Fibroblast of lung (primary cell): ENCODE results near the gene MAGEA2B. TPM values are rescaled to one million over a fixed set of nuclear protein-coding genes. Genes with fewer than 3 reads are reported as not detected.
"Not testable (repeated sequence)": the region's sequence is repeated elsewhere in the genome, so short reads cannot be mapped to it uniquely, and the experiment has no call there.

Experiments used
- DNase-seq, 2 donors: peaks; one replicate each; pipeline versions ENCODE4 v3.0.0 to v3.0.0-alpha.2; 2010; ENCODE audit warnings: low read depth in 2 of 2
- H2AFZ ChIP-seq: 2 replicates; pipeline ENCODE4 v1.5.1; 2012; ENCODE audit warnings: low read length, control low read depth, inconsistent platforms
- H3K27ac ChIP-seq: 2 replicates; pipeline ENCODE4 v1.5.1; 2011; ENCODE audit warnings: low read length, control low read depth; ENCODE audit not compliant: insufficient read depth
- H3K27me3 ChIP-seq: 2 replicates; pipeline ENCODE4 v1.5.1; 2011; ENCODE audit warnings: mild to moderate bottlenecking, low read length; ENCODE audit not compliant: control insufficient read depth, insufficient read depth
- H3K36me3 ChIP-seq: 2 replicates; pipeline ENCODE4 v1.5.1; 2011; ENCODE audit warnings: low read length; ENCODE audit not compliant: control insufficient read depth, insufficient read depth
- H3K4me1 ChIP-seq: 2 replicates; pipeline ENCODE4 v1.5.1; 2011; ENCODE audit warnings: low read length; ENCODE audit not compliant: control insufficient read depth, insufficient read depth; ENCODE audit errors: extremely low read depth
- H3K4me2 ChIP-seq: 2 replicates; pipeline ENCODE4 v1.5.1; 2011; ENCODE audit warnings: low read length, control low read depth; ENCODE audit not compliant: insufficient read depth; ENCODE audit errors: extremely low read depth
- H3K4me3 ChIP-seq, 4 experiments: fragments of 200-600 bp in 1 of 4; sonication (generic) in 1 of 4; replicated peaks in 1 of 4; 2 replicates each; pipeline ENCODE4 v1.5.1; 2011 to 2016; ENCODE audit warnings: low read length in 4 of 4, low read depth in 3 of 4, mild to moderate bottlenecking in 3 of 4, control low read depth in 2 of 4, inconsistent platforms in 1 of 4, mixed read lengths in 1 of 4; ENCODE audit not compliant: insufficient read depth in 1 of 4; ENCODE audit errors: control extremely low read depth in 1 of 4
- H3K79me2 ChIP-seq: 2 replicates; pipeline ENCODE4 v1.5.1; 2012; ENCODE audit warnings: mild to moderate bottlenecking, low read length, inconsistent platforms; ENCODE audit not compliant: control insufficient read depth, insufficient read depth
- H3K9ac ChIP-seq: 2 replicates; pipeline ENCODE4 v1.5.1; 2011; ENCODE audit warnings: mild to moderate bottlenecking, low read length, control low read depth; ENCODE audit not compliant: insufficient read depth
- H3K9me3 ChIP-seq: 2 replicates; pipeline ENCODE4 v1.5.1; 2012; ENCODE audit warnings: low read depth, low read length; ENCODE audit not compliant: control insufficient read depth, insufficient read depth
- H4K20me1 ChIP-seq: 2 replicates; pipeline ENCODE4 v1.5.1; 2011; ENCODE audit warnings: low read length; ENCODE audit not compliant: control insufficient read depth, insufficient read depth; ENCODE audit errors: extremely low read depth
- EZH2 ChIP-seq: IDR thresholded peaks from 2 replicates; pipeline ENCODE4 v1.5.1; 2012; ENCODE audit warnings: low read length, control low read depth, mild to moderate bottlenecking; ENCODE audit errors: missing control alignments
- polyA plus RNA-seq, 2 donors: library from polyadenylated mRNA; depleted of rRNA in 1 of 2; stranded (reverse) in 1 of 2; unstranded in 1 of 2; fragments of >200 nt; gene quantifications; 2 replicates each; pipeline ENCODE4 v1.2.1, GENCODE V29; 2011 to 2012; ENCODE audit warnings: missing spikeins in 1 of 2
- total RNA-seq: library from RNA; depleted of rRNA; stranded (reverse); fragments of >200 nt; gene quantifications from 2 replicates; pipeline ENCODE4 v1.2.1, GENCODE V29; 2014
- TF ChIP-seq, protein P1 (sequence below), 2 donors: IDR thresholded peaks in 1 of 2; conservative IDR thresholded peaks in 1 of 2; 1 replicate in 1 of 2; 2 replicates in 1 of 2; pipeline ENCODE4 v1.5.1; 2011 to 2012; ENCODE audit warnings: low read length in 2 of 2, control low read depth in 1 of 2, inconsistent platforms in 1 of 2, low read depth in 1 of 2, mild to moderate bottlenecking in 1 of 2

The MAGEA2B gene
- total and polyA plus RNA-seq, 2 donors (not counting 1 experiment from before 2014, with no cell fraction given) = not detected

DNA sequence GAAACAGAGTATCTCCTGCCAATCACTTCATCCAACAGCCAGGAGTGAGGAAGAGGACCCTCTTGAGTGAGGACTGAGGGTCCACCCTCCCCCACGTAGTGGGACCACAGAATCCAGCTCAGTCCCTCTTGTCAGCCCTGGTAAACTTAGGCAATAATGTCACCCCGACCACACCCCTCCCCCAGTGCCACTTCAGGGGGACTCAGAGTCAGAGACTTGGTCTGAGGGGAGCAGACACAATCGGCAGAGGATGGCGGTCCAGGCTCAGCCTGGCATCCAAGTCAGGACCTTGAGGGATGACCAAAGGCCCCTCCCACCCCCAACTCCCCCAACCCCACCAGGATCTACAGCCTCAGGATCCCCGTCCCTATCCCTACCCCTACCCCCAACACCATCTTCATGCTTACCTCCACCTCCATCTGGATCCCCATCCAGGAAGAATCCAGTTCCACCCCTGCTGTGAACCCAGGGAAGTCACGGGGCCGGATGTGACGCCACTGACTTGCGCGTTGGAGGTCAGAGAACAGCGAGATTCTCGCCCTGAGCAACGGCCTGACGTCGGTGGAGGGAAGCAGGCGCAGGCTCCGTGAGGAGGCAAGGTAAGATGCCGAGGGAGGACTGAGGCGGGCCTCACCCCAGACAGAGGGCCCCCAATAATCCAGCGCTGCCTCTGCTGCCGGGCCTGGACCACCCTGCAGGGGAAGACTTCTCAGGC is 19.0 kb downstream of the MAGEA2B start, which contains the start of the genes CSAG1 and MAGEA12:
Gene CSAG1, minus strand, starts transcription at position 461 of the 715 bp plus-strand sequence. CDS start 1,261 bp downstream, outside the sequence.
Gene MAGEA12, plus strand, starts transcription at position 497 of the 715 bp plus-strand sequence. CDS start 2,405 bp downstream, outside the sequence.
- no peak for DNase-seq
- H3K79me2 ChIP-seq = no peaks in the 10 kb centered on the region

DNA sequence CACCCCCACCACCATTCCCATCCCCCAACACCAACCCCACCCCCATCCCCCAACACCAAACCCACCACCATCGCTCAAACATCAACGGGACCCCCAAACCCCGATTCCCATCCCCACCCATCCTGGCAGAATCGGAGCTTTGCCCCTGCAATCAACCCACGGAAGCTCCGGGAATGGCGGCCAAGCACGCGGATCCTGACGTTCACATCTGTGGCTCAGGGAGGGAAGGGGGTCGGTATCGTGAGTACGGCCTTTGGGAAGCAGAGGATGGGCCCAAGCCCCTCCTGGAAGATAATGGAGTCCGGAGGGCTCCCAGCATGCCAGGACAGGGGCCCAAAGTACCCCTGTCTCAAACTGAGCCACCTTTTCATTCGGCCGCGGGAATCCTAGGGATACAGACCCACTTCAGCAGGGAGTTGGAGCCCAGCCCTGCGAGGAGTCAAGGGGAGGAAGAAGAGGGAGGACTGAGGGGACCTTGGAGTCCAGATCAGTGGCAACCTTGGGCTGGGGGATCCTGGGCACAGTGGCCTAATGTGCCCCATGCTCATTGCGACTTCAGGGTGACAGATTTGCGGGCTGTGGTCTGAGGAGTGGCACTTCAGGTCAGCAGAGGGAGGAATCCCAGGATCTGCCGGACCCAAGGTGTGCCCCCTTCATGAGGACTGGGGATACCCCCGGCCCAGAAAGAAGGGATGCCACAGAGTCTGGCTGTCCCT is 19.9 kb downstream of the MAGEA2B start:
- not testable (repeated sequence) for H3K27ac ChIP-seq, H3K27me3 ChIP-seq, H3K4me3 ChIP-seq, H3K4me2 ChIP-seq, H3K9ac ChIP-seq, H3K36me3 ChIP-seq, H3K79me2 ChIP-seq, H2AFZ ChIP-seq, H3K9me3 ChIP-seq, H4K20me1 ChIP-seq, DNase-seq, H3K4me1 ChIP-seq

More for the DNA sequence above, 19.0 kb downstream of the MAGEA2B start, which contains the start of the genes CSAG1 and MAGEA12:
- TF ChIP-seq, protein P1, sequence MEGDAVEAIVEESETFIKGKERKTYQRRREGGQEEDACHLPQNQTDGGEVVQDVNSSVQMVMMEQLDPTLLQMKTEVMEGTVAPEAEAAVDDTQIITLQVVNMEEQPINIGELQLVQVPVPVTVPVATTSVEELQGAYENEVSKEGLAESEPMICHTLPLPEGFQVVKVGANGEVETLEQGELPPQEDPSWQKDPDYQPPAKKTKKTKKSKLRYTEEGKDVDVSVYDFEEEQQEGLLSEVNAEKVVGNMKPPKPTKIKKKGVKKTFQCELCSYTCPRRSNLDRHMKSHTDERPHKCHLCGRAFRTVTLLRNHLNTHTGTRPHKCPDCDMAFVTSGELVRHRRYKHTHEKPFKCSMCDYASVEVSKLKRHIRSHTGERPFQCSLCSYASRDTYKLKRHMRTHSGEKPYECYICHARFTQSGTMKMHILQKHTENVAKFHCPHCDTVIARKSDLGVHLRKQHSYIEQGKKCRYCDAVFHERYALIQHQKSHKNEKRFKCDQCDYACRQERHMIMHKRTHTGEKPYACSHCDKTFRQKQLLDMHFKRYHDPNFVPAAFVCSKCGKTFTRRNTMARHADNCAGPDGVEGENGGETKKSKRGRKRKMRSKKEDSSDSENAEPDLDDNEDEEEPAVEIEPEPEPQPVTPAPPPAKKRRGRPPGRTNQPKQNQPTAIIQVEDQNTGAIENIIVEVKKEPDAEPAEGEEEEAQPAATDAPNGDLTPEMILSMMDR (conservative IDR thresholded peaks at IDR 0.05 in 1 of 2, IDR thresholded peaks at IDR 0.05 in 1 of 2; ENCODE audit: low read depth in 1 of 2, low read length in 2 of 2) = no peak
- no peak for TF ChIP-seq EZH2
- Histone ChIP-seq H4K20me1 (no peaks in the 10 kb centered on the region), H3K36me3 (no peaks in the 10 kb centered on the region), H2AFZ (no peak within 1 kb of the TSS), H3K4me1 (no peaks in the 10 kb centered on the region), H3K4me2 (no peak within 1 kb of the TSS), H3K9ac (no peak within 1 kb of the TSS), H3K4me3 (no peak within 1 kb of the TSS), H3K27me3 (no peaks in the 10 kb centered on the region), H3K9me3 (no peaks in the 10 kb centered on the region), H3K27ac (no peak within 1 kb of the TSS)

DNA sequence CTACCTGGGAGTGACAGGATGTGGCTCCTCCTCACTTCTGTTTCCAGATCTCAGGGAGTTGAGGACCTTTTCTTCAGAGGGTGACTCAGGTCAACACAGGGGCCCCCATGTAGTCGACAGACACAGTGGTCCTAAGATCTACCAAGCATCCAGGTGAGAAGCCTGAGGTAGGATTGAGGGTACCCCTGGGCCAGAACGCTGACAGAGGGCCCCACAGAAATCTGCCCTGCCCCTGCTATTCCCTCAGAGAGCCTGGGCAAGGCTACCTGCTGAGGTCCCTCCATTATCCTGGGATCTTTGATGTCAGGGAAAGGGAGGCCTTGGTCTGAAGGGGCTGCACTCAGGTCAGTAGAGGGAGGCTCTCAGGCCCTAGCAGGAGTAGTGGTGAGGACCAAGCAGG is 20.7 kb downstream of the MAGEA2B start:
- H3K27ac ChIP-seq = no peak overlapping the region
- no peaks in the 10 kb centered on the region for H4K20me1 ChIP-seq
- no peaks in the 10 kb centered on the region for H3K79me2 ChIP-seq
- no peaks in the 10 kb centered on the region for H3K36me3 ChIP-seq
- H3K27me3 ChIP-seq = no peaks in the 10 kb centered on the region
- TF ChIP-seq EZH2 = no peak
- TF ChIP-seq, protein P1 (conservative IDR thresholded peaks at IDR 0.05 in 1 of 2, IDR thresholded peaks at IDR 0.05 in 1 of 2; ENCODE audit: low read depth in 1 of 2, low read length in 2 of 2) = no peak
- H3K4me2 ChIP-seq = no peak overlapping the region
- H3K9me3 ChIP-seq = no peaks in the 10 kb centered on the region
- H3K9ac ChIP-seq = no peak overlapping the region
- no peak overlapping the region for H3K4me3 ChIP-seq
- DNase-seq = no peak
- no peaks in the 10 kb centered on the region for H3K4me1 ChIP-seq
- H2AFZ ChIP-seq = no peak overlapping the region
